Transverse colon (tissue), 4 donors: ENCODE measurements around the gene TMEM184A.

Source experiments
- POLR2AphosphoS5 ChIP-seq, 3 donors: sonication (generic); formaldehyde crosslinking; IDR thresholded peaks; one replicate each; pipeline ENCODE4 v1.6.1; 2016; ENCODE audit warnings: antibody characterized with exemption in 3 of 3
- TF ChIP-seq, protein P1 (sequence below), 5 experiments: fragments of 200-600 bp in 3 of 5; fragments of 450-650 bp in 2 of 5; sonication (generic) in 3 of 5; IDR thresholded peaks; 1 replicate in 2 of 5; 2 replicates in 3 of 5; pipeline ENCODE4 v1.5.1; 2016 to 2017; ENCODE audit warnings: antibody characterized with exemption in 5 of 5, inconsistent platforms in 3 of 5, mild to moderate bottlenecking in 2 of 5, moderate library complexity in 1 of 5

DNA sequence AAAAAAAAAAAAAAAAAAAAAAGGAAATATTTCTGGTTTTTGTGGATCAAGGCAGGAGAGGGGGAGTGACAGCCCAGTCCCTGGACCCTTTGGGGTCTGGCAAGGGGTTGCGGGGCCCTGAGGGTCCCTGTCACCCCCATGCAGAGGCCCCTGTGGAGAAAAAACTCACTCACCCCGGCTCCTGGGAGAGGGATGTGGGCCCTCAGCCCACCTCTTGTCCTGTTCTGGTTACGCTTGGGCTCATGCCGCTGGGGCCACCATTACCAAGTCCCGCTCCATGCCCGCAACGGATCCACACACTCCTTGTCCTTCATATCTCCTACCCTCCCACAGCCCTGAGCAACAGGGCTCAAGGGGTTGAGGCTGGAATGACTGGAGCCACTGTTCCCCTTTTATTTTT, 1.0 kb upstream of the TMEM184A start:
- TF ChIP-seq, protein P1, sequence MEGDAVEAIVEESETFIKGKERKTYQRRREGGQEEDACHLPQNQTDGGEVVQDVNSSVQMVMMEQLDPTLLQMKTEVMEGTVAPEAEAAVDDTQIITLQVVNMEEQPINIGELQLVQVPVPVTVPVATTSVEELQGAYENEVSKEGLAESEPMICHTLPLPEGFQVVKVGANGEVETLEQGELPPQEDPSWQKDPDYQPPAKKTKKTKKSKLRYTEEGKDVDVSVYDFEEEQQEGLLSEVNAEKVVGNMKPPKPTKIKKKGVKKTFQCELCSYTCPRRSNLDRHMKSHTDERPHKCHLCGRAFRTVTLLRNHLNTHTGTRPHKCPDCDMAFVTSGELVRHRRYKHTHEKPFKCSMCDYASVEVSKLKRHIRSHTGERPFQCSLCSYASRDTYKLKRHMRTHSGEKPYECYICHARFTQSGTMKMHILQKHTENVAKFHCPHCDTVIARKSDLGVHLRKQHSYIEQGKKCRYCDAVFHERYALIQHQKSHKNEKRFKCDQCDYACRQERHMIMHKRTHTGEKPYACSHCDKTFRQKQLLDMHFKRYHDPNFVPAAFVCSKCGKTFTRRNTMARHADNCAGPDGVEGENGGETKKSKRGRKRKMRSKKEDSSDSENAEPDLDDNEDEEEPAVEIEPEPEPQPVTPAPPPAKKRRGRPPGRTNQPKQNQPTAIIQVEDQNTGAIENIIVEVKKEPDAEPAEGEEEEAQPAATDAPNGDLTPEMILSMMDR (IDR thresholded peaks at IDR 0.05): no peak
- TF ChIP-seq POLR2AphosphoS5 (IDR thresholded peaks at IDR 0.05): no peak
